Hepatocyte (in vitro differentiated cells): ENCODE results near the gene ERBB4.

ENCODE experiments used
- EZH2 ChIP-seq: fragments of 200-600 bp; sonication (generic); IDR thresholded peaks from 2 replicates; pipeline ENCODE4 v1.6.1; 2016; ENCODE audit warnings: antibody characterized with exemption, mild to moderate bottlenecking, borderline replicate concordance
- TF ChIP-seq, protein P1 (sequence below): fragments of 200-600 bp; sonication (generic); IDR thresholded peaks from 2 replicates; pipeline ENCODE4 v1.5.1; 2016; ENCODE audit warnings: antibody characterized with exemption, mild to moderate bottlenecking; ENCODE audit not compliant: poor library complexity

DNA sequence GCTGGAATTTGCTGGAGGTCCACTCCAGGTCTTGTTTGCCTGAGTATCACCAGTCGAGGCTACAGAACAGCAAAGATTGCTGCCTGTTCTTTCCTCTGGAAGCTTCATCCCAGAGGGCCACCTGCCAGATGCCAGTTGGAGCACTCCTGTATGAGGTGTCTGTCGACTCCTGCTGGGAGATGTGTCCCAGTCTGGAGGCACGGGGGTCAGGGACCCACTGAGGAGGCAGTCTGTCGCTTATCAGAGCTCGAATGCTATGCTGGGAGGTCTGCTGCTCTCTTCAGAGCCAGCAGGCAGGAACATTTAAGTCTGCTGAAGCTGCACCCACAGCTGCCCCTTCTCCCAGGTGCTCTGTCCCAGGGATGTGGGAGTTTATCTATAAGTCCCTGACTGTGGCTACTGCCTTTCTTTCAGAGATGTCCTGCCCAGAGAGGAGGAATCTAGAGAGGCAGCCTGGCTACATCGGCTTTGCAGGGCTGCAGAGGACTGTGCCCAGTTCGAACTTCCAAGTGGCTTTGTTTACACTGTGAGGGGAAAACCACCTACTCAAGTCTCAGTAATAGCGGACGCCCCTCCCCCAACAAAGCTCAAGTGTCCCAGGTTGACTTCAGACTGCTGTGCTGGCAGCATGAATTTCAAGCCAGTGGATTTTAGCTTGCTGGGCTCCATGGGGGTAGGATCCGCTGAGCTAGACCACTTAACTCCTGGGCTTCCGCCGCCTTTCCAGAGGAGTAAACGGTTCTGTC lies 301.1 kb downstream of the ERBB4 start:
- TF ChIP-seq, protein P1, sequence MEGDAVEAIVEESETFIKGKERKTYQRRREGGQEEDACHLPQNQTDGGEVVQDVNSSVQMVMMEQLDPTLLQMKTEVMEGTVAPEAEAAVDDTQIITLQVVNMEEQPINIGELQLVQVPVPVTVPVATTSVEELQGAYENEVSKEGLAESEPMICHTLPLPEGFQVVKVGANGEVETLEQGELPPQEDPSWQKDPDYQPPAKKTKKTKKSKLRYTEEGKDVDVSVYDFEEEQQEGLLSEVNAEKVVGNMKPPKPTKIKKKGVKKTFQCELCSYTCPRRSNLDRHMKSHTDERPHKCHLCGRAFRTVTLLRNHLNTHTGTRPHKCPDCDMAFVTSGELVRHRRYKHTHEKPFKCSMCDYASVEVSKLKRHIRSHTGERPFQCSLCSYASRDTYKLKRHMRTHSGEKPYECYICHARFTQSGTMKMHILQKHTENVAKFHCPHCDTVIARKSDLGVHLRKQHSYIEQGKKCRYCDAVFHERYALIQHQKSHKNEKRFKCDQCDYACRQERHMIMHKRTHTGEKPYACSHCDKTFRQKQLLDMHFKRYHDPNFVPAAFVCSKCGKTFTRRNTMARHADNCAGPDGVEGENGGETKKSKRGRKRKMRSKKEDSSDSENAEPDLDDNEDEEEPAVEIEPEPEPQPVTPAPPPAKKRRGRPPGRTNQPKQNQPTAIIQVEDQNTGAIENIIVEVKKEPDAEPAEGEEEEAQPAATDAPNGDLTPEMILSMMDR = no peak
- no peak for TF ChIP-seq EZH2
